ENCODE results near the gene KAT2B. TPM values are rescaled to one million over a fixed set of nuclear protein-coding genes. Genes with fewer than 3 reads are reported as not detected.

The KAT2B gene
- total and polyA plus RNA-seq, 9 donors = 13.4 to 22.9 (median 17.2) TPM

DNA sequence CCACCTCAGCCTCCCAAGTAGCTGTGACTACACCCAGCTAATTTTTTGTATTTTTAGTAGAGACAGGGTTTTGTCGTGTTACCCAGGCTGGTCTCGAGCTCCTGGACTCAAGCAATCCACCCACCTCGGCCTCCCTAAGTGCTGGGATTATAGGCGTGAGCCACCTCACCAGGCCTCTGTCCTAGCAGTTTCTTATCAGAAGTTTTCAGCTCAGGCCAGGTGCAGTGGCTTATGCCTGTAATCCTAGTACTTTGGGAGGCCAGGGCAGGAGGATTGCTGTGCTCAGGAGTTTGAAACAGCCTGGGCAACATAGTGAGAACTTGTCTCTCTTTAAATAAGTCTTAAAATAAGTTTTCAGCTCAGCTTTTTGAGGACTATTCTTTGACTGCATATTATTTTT is 97.4 kb downstream of the KAT2B start:
- Histone ChIP-seq H3K4me3 (ENCODE audit: low read length) (no peak overlapping the region), H3K36me3 (ENCODE audit: control insufficient read depth, insufficient read depth, low read length) (peaks cover 3% of the 10 kb centered on the region), H3K9me3 (replicated peaks; ENCODE audit: control insufficient read depth, low read depth, low read length) (no peaks in the 10 kb centered on the region), H3K4me1 (ENCODE audit: control insufficient read depth, insufficient read depth, low read length) (peaks cover 13% of the 10 kb centered on the region), H3K27me3 (ENCODE audit: control insufficient read depth, insufficient read depth, low read length) (no peaks in the 10 kb centered on the region), H3K27ac (ENCODE audit: low read length) (no peak overlapping the region)
- no peak for DNase-seq
- 56% methylated on average over 4 of the region's 4 CpGs for WGBS (ENCODE audit: insufficient coverage)

DNA sequence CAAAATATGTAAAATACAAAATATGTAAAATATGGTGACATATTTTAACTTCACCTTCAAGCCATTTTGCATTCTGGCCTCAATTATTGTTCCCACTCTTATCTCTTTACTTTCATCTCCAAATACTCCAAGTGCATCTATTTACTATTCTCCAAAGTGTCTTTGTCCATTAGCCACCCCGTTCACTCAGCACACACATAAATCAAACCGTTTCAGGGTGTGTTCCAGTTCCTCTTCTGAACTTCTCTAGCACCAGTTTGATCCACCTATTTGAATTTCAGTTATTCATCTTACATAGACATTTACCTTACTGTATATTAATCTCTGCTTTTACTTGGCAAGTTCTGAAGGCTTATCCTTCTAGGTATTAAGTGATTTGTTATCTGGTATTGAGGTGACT is 100.6 kb downstream of the KAT2B start:
- 48% methylated on average over 2 of the region's 2 CpGs for WGBS (ENCODE audit: insufficient coverage)
- H3K27me3 ChIP-seq (ENCODE audit: control insufficient read depth, insufficient read depth, low read length) = no peaks in the 10 kb centered on the region
- no peak overlapping the region for H3K4me3 ChIP-seq (ENCODE audit: low read length)
- no peaks in the 10 kb centered on the region for H3K9me3 ChIP-seq (replicated peaks; ENCODE audit: control insufficient read depth, low read depth, low read length)
- H3K36me3 ChIP-seq (ENCODE audit: control insufficient read depth, insufficient read depth, low read length) = peaks cover 3% of the 10 kb centered on the region
- no peak for DNase-seq
- peak overlapping the region; percentile 93 for H3K27ac ChIP-seq (ENCODE audit: low read length)
- peaks cover 17% of the 10 kb centered on the region for H3K4me1 ChIP-seq (ENCODE audit: control insufficient read depth, insufficient read depth, low read length)

DNA sequence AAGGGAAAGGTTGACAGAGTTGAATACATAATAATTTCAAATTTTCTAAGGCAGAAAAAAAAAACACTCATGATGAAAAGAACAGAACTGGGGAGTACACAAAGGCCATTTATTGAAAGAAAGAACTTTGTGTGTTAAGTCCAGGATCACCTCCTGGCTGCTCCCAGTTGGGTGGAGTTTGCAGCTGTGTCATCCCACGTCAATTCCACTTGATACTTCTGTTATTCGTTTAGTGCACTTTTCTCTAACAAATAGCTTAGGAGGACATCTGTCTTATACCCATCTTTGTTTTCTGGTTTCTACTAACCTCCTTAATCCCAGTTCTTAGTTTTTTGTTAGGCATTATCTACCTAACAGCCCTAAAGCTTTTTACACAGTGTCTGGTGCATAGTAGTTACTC is 101.1 kb downstream of the KAT2B start:
- H3K36me3 ChIP-seq (ENCODE audit: control insufficient read depth, insufficient read depth, low read length) = peaks cover 3% of the 10 kb centered on the region
- peaks cover 17% of the 10 kb centered on the region for H3K4me1 ChIP-seq (ENCODE audit: control insufficient read depth, insufficient read depth, low read length)
- H3K9me3 ChIP-seq (replicated peaks; ENCODE audit: control insufficient read depth, low read depth, low read length) = no peaks in the 10 kb centered on the region
- peak overlapping the region; percentile 93 for H3K27ac ChIP-seq (ENCODE audit: low read length)
- peak; percentile 93 for DNase-seq
- no CpG with 5 or more reads among the region's 2 CpGs for WGBS (ENCODE audit: insufficient coverage)
- no peaks in the 10 kb centered on the region for H3K27me3 ChIP-seq (ENCODE audit: control insufficient read depth, insufficient read depth, low read length)
- H3K4me3 ChIP-seq (ENCODE audit: low read length) = no peak overlapping the region

DNA sequence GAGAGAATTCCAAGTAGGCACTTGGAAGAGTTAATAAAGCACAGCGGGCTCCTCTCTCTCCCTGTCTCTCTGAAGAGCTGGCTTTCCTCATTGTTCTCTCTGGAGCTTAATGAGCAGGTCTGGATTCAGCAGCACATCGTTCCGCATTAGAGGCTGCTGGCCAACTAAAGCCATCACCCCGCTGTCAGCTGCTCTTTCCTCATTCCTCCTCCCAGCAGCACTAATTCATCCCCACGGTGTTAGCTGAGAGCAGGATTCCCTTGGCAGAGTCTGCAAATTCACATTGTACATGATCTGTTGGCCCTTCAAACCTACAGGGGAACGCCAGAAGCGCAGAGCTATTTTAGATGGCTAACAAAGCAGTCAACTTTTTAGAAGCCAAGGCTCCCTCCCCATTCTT is 101.6 kb downstream of the KAT2B start:
- no peaks in the 10 kb centered on the region for H3K9me3 ChIP-seq (replicated peaks; ENCODE audit: control insufficient read depth, low read depth, low read length)
- H3K4me3 ChIP-seq (ENCODE audit: low read length) = no peak overlapping the region
- peak overlapping the region; percentile 93 for H3K27ac ChIP-seq (ENCODE audit: low read length)
- peaks cover 17% of the 10 kb centered on the region for H3K4me1 ChIP-seq (ENCODE audit: control insufficient read depth, insufficient read depth, low read length)
- peak; percentile 98 for DNase-seq
- WGBS (ENCODE audit: insufficient coverage) = 14% methylated on average over 7 of the region's 7 CpGs
- H3K36me3 ChIP-seq (ENCODE audit: control insufficient read depth, insufficient read depth, low read length) = peaks cover 3% of the 10 kb centered on the region
- H3K27me3 ChIP-seq (ENCODE audit: control insufficient read depth, insufficient read depth, low read length) = no peaks in the 10 kb centered on the region

DNA sequence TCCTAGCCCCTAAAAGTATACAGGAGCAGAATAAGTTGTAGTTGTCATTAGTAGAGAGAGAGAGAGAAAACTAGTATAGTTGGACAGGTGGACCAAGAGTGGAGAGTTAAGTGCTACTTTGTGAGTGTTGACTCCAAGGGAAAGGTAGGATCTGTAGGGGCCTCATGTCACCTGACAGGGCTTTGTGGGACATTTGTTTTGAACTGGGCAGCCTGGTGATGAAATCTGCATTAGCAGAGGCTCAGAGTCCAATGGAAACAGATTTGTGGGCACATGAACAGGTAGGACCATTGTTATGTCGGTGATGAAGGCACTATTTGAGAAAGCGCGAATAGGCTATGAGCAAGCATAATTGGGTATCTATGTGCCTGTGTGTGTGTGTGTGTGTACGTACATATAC is 102.3 kb downstream of the KAT2B start:
- H3K27me3 ChIP-seq (ENCODE audit: control insufficient read depth, insufficient read depth, low read length) = no peaks in the 10 kb centered on the region
- H3K4me1 ChIP-seq (ENCODE audit: control insufficient read depth, insufficient read depth, low read length) = peaks cover 17% of the 10 kb centered on the region
- H3K9me3 ChIP-seq (replicated peaks; ENCODE audit: control insufficient read depth, low read depth, low read length) = no peaks in the 10 kb centered on the region
- no peak for DNase-seq
- H3K36me3 ChIP-seq (ENCODE audit: control insufficient read depth, insufficient read depth, low read length) = peaks cover 3% of the 10 kb centered on the region
- WGBS (ENCODE audit: insufficient coverage) = 97% methylated on average over 4 of the region's 4 CpGs
- H3K4me3 ChIP-seq (ENCODE audit: low read length) = no peak overlapping the region
- H3K27ac ChIP-seq (ENCODE audit: low read length) = peak overlapping the region; percentile 93

DNA sequence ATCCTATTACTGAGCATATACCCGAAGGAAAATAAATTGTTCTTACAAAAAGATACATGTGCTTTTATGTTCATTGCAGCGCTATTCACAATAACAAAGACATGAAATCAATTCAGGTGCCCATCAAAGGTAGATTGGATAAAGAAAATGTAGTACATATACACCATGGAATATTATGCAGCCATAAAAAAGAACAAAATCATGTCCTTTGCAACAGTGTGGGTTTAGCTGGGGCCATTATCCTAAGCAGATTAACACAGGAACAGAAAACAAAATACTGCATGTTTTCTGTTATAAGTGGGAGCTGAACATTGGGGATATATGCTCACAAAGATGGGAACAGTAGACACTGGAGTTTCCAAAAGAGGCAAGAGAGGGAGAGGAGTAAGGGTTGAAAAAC is 103.3 kb downstream of the KAT2B start:
- no peak overlapping the region for H3K27ac ChIP-seq (ENCODE audit: low read length)
- no CpG with 5 or more reads among the region's 2 CpGs for WGBS (ENCODE audit: insufficient coverage)
- H3K9me3 ChIP-seq (replicated peaks; ENCODE audit: control insufficient read depth, low read depth, low read length) = no peaks in the 10 kb centered on the region
- DNase-seq = no peak
- no peaks in the 10 kb centered on the region for H3K27me3 ChIP-seq (ENCODE audit: control insufficient read depth, insufficient read depth, low read length)
- H3K36me3 ChIP-seq (ENCODE audit: control insufficient read depth, insufficient read depth, low read length) = peaks cover 8% of the 10 kb centered on the region
- H3K4me3 ChIP-seq (ENCODE audit: low read length) = no peak overlapping the region
- H3K4me1 ChIP-seq (ENCODE audit: control insufficient read depth, insufficient read depth, low read length) = peaks cover 22% of the 10 kb centered on the region

DNA sequence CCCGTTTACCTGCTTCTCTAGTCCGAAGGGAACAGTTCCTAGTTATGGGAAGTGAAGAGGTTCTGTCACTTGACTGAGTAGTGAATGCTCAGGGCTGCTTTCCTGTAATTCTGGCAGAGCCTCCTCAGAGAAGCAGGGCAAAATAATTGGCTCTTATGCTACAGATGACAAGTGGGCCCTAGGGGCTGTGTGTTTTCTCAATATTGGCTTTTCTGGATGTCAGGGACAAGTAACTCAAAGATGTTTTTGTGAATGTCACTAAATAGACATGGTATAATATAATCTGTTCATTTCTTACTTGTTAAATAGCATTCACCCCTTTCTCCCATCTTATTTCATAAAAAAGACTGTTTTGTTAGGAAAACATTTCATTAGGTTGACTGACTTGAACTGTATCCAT is 105.6 kb downstream of the KAT2B start:
- 62% methylated on average over 2 of the region's 2 CpGs for WGBS (ENCODE audit: insufficient coverage)
- peaks cover 21% of the 10 kb centered on the region for H3K4me1 ChIP-seq (ENCODE audit: control insufficient read depth, insufficient read depth, low read length)
- H3K36me3 ChIP-seq (ENCODE audit: control insufficient read depth, insufficient read depth, low read length) = peaks cover 8% of the 10 kb centered on the region

DNA sequence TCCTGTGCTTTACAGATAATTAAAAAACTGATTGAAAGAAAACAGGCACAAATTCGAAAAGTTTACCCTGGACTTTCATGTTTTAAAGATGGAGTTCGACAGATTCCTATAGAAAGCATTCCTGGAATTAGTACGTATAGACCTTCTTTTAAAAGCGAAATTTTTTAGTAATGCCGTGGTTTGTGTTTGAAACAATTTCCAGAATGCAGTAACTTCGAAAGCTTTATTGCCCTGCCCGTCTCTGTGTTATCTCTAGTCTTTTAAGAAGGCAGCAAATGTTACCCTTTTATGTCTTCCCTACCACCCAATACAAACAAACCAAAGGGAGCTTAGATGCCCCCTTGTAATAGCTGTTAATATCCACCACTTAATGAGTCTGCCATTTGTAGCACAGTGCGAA is 106.1 kb downstream of the KAT2B start:
- Histone ChIP-seq H3K4me1 (ENCODE audit: control insufficient read depth, insufficient read depth, low read length) (peaks cover 19% of the 10 kb centered on the region), H3K4me3 (ENCODE audit: low read length) (no peak overlapping the region), H3K27ac (ENCODE audit: low read length) (no peak overlapping the region), H3K27me3 (ENCODE audit: control insufficient read depth, insufficient read depth, low read length) (no peaks in the 10 kb centered on the region), H3K36me3 (ENCODE audit: control insufficient read depth, insufficient read depth, low read length) (peaks cover 8% of the 10 kb centered on the region), H3K9me3 (replicated peaks; ENCODE audit: control insufficient read depth, low read depth, low read length) (no peaks in the 10 kb centered on the region)
- 60% methylated on average over 2 of the region's 8 CpGs for WGBS (ENCODE audit: insufficient coverage)
- no peak for DNase-seq

More for the DNA sequence above, 105.6 kb downstream of the KAT2B start:
- H3K9me3 ChIP-seq (replicated peaks; ENCODE audit: control insufficient read depth, low read depth, low read length) = no peaks in the 10 kb centered on the region
- no peak overlapping the region for H3K4me3 ChIP-seq (ENCODE audit: low read length)
- no peak overlapping the region for H3K27ac ChIP-seq (ENCODE audit: low read length)
- no peaks in the 10 kb centered on the region for H3K27me3 ChIP-seq (ENCODE audit: control insufficient read depth, insufficient read depth, low read length)
- no peak for DNase-seq

DNA sequence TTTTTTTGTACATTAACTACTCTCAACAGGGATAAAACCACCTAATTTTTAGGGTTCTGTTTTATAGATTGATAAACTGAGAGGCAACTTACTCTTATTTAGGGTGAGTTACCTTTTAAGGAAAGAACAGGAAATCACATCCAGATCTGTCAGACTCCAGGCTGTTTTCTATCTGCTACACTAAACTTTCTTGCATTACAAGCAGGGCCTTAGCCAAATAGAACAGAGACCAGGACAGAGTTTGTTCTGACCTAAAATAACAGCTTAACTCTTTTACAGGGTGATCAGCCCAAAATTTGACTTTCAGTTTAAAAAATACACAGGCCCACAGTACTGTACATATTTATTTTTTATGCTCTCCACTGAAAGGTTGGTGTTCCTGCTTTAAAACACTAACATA is 107.1 kb downstream of the KAT2B start:
- no peaks in the 10 kb centered on the region for H3K27me3 ChIP-seq (ENCODE audit: control insufficient read depth, insufficient read depth, low read length)
- H3K4me3 ChIP-seq (ENCODE audit: low read length) = no peak overlapping the region
- H3K27ac ChIP-seq (ENCODE audit: low read length) = no peak overlapping the region
- H3K4me1 ChIP-seq (ENCODE audit: control insufficient read depth, insufficient read depth, low read length) = peaks cover 12% of the 10 kb centered on the region
- peaks cover 8% of the 10 kb centered on the region for H3K36me3 ChIP-seq (ENCODE audit: control insufficient read depth, insufficient read depth, low read length)
- no peak for DNase-seq
- H3K9me3 ChIP-seq (replicated peaks; ENCODE audit: control insufficient read depth, low read depth, low read length) = no peaks in the 10 kb centered on the region

DNA sequence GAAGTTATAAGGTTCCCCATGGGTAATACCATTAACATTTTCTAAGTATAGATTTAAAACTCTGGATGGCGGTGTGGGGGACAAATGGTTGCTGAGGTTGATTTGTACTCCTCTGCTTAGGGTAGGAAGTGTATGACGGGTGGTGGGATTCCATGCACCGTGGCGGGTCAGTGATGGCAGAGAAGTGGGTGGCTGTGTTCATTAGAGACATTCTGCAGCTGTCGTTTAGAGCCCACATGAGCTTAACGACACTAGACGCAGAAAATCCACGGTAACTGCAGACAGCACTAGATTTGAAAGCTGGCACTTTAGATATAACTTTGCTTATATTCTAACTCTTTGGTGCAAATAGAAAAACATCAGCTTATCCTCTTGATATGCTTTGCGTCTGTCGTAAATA is 108.2 kb downstream of the KAT2B start:
- no peak for DNase-seq
- 41% methylated on average over 4 of the region's 10 CpGs for WGBS (ENCODE audit: insufficient coverage)
- H3K36me3 ChIP-seq (ENCODE audit: control insufficient read depth, insufficient read depth, low read length) = peaks cover 8% of the 10 kb centered on the region
- H3K27ac ChIP-seq (ENCODE audit: low read length) = no peak overlapping the region
- H3K4me3 ChIP-seq (ENCODE audit: low read length) = no peak overlapping the region
- no peaks in the 10 kb centered on the region for H3K9me3 ChIP-seq (replicated peaks; ENCODE audit: control insufficient read depth, low read depth, low read length)
- peaks cover 8% of the 10 kb centered on the region for H3K4me1 ChIP-seq (ENCODE audit: control insufficient read depth, insufficient read depth, low read length)
- no peaks in the 10 kb centered on the region for H3K27me3 ChIP-seq (ENCODE audit: control insufficient read depth, insufficient read depth, low read length)

DNA sequence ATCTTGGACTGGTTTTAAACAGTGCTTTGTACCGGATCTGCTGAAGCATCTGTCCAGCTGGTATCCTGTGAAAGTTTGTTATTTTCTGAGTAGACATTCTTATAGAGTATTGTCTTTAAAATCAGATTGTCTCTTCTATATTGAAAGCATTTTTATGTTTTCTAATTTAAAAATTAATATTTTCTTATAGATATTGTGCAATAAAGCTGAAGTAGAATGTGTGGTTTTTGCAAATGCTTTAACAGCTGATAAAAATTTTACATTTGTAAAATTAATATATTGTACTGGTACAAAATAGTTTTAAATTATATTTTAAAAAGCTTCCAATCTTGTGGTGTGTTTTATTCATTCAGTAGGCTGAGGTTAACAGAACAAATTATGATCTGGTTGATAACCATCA is 113.8 kb downstream of the KAT2B start:
- no peaks in the 10 kb centered on the region for H3K9me3 ChIP-seq (replicated peaks; ENCODE audit: control insufficient read depth, low read depth, low read length)
- no peak overlapping the region for H3K27ac ChIP-seq (ENCODE audit: low read length)
- H3K4me1 ChIP-seq (ENCODE audit: control insufficient read depth, insufficient read depth, low read length) = no peaks in the 10 kb centered on the region
- H3K36me3 ChIP-seq (ENCODE audit: control insufficient read depth, insufficient read depth, low read length) = peaks cover 2% of the 10 kb centered on the region
- no peaks in the 10 kb centered on the region for H3K27me3 ChIP-seq (ENCODE audit: control insufficient read depth, insufficient read depth, low read length)
- WGBS (ENCODE audit: insufficient coverage) = no CpG with 5 or more reads among the region's 1 CpG
- no peak for DNase-seq
- no peak overlapping the region for H3K4me3 ChIP-seq (ENCODE audit: low read length)

Data from muscle of leg (tissue), 11 donors.